ENCODE results near the gene CTIF.

Gene CTIF

GRCh38 chr18:48892146-48892855 is 353.5 kb downstream of the CTIF start:
- no peak for DNase-seq

GRCh38 chr18:48893061-48893607 is 354.3 kb downstream of the CTIF start:
- DNase-seq: no peak

- no peak for DNase-seq
These were observed 355.1 kb downstream of the CTIF start for GRCh38 chr18:48893608-48894600.

- no peak for DNase-seq
These were observed 356.0 kb downstream of the CTIF start for GRCh38 chr18:48894799-48895346.

GRCh38 chr18:48896326-48896874 is 357.6 kb downstream of the CTIF start:
- no peak for DNase-seq

GRCh38 chr18:48896875-48897511 is 358.2 kb downstream of the CTIF start:
- DNase-seq: peak; percentile 97 to 99 (median 98)

GRCh38 chr18:48897531-48897930 is 358.7 kb downstream of the CTIF start:
- no peak for DNase-seq

- peak in 2 of 4 experiments; percentile 49 to 66 for DNase-seq
These were observed 359.7 kb downstream of the CTIF start for GRCh38 chr18:48898521-48898920.

- DNase-seq: no peak
These were observed 360.8 kb downstream of the CTIF start for GRCh38 chr18:48899558-48900174.

GRCh38 chr18:48900469-48900868 is 361.6 kb downstream of the CTIF start:
- no peak for DNase-seq

- DNase-seq: no peak
These were observed 362.6 kb downstream of the CTIF start for GRCh38 chr18:48901145-48902022.

GRCh38 chr18:48902023-48902855 is 363.4 kb downstream of the CTIF start:
- DNase-seq: peak; percentile 85 to 91 (median 88)

- DNase-seq: peak; percentile 85 to 91 (median 86)
These were observed 364.2 kb downstream of the CTIF start for GRCh38 chr18:48902856-48903601.

- DNase-seq: no peak
These were observed 365.3 kb downstream of the CTIF start for GRCh38 chr18:48904091-48904490.

- no peak for DNase-seq
These were observed 366.1 kb downstream of the CTIF start for GRCh38 chr18:48904847-48905394.

- peak in 2 of 4 experiments; percentile 61 to 65 for DNase-seq
These were observed 366.7 kb downstream of the CTIF start for GRCh38 chr18:48905513-48905912.

- DNase-seq: no peak
These were observed 370.1 kb downstream of the CTIF start for GRCh38 chr18:48908916-48909315.

- no peak for DNase-seq
These were observed 370.9 kb downstream of the CTIF start for GRCh38 chr18:48909721-48910120.
